Measurements from ENCODE around the gene STX5.
A peak's percentile ranks its signal among the peaks of the same experiment; 100 is the strongest.
"Not testable (repeated sequence)": the region's sequence is repeated elsewhere in the genome, so short reads cannot be mapped to it uniquely, and the experiment has no call there.

STX5 gene

GRCh38 chr11:62830904-62831519 is 839 bp downstream of the STX5 start:
- DNase-seq (ENCODE audit: low spot score) = no peak

DNA sequence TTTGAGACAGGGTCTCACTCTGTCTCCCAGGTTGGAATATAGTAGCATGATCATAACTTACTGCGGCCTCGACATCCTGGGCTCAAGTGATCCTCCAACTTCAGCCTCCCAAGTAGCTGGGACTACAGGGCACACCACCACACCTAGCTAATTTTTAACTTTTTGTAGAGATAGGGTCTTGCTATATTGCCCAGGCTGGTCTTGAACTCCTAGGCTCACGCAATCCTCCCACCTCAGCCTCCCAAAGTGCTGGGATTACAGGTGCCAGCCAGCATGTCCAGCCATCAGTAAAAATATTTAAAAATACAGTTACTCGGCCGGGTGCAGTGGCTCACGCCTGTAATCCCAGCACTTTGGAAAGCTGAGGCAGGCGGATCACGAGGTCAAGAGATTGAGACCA is 3.7 kb downstream of the STX5 start:
- DNase-seq (ENCODE audit: low spot score) = not testable (repeated sequence)

DNA sequence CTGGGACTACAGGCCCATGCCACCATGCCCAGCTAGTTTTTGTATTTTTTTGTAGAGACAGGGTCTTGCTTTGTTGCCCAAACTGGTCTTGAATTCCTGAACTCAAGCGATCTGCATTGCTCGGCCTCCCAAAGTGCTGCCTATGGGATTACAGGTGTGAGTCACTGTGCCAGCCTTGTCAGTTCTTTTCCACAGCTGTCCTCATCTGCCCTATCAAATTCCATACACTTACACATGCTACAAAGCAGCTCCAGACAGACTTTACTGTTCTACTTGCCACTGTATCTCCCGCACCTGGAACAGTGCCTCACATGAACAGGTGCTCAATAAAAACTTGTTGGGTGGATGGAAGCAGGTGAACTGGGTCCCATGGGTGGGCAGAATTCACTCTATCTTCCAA is 8.2 kb downstream of the STX5 start:
- no peak for DNase-seq (ENCODE audit: low spot score)

GRCh38 chr11:62817129-62817528 is 14.7 kb downstream of the STX5 start:
- no peak for DNase-seq (ENCODE audit: low spot score)

DNA sequence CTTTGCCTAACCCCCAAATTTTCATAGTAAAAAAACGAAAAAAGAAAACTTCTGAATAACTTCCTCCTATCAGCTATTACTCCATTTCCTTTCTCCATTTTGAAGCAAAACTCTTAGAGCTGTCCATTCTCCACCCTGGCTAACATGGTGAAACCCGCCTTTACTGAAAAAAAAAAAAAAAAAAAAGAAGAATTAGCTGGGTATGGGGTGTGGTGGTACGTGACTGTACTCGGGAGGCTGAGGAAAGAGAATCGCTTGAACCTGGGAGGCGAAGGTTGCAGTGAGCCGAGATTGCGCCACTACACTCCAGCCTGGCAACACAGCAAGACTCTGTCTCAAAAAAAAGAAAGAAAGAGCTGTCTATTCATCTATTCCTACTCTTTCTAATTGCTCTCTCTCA is 15.3 kb downstream of the STX5 start:
- no peak for DNase-seq (ENCODE audit: low spot score)

DNA sequence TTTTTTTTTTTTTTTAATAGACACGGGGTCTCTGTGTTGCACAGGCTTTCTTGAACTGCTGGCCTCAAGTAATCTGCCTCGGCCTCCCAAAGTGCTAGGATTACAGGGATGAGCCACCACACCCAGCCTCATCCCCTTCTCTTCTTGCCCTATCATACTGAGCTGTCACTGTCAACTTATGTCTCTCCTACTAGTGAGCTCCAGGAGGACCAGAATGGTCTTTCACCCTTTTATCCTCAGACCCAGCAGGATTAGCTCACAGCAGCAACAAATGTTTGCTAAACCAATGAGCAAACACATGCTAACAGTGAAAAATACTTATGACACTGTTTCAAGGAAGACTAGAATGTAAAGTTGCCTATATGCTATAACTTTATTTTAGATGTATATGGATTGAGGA is 20.2 kb downstream of the STX5 start:
- no peak for DNase-seq (ENCODE audit: low spot score)

GRCh38 chr11:62810748-62811147 is 21.1 kb downstream of the STX5 start:
- DNase-seq (ENCODE audit: low spot score) = no peak

DNA sequence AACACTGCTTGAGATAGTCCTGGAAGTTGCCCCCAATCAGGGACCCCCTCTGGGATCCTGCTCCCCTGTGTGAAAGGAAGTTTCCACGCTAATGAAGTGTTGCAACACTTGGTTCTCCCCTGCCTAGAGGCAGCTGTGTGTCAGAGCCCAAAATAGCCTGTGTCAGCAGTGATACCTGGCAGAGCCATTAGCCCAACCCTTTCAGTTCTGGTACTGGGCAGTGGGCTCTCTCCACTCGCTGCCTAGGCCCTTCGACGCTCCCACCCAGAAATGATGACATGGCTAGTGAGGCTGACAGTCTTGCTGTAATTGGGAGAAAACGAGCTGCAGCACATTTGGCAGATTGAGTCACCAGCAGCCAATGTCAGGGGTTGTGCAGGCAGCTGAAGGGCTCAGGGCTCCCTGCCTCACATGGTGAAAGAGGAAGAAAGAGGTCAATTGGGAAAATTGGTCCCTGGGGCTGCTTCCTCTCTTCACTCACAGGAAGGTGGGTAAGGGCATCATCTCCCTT is 25.2 kb downstream of the STX5 start:
- DNase-seq (ENCODE audit: low spot score) = no peak

DNA sequence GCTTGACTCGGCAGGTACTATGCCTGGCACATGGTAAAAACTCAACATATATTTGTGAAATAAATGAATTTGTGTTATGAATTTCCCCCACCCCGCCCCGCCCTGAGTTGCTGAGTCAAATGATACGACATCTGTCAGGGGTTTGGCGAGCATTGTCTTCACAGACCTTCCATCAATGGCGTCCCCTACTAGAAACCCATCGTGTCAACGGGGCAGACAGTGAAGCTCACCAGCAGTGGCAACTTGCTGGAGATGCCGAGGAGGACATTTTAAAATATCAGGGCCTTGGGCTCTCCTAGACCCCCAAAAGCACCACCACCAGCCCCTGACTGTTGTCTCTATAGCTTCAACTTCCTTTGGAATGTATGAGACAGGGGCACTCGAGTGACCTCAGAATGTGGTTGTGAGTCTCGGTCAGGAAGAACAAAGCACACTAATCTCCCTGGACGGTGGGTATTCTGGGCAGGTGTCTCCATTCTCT is 25.9 kb downstream of the STX5 start:
- DNase-seq (ENCODE audit: low spot score) = no peak

DNA sequence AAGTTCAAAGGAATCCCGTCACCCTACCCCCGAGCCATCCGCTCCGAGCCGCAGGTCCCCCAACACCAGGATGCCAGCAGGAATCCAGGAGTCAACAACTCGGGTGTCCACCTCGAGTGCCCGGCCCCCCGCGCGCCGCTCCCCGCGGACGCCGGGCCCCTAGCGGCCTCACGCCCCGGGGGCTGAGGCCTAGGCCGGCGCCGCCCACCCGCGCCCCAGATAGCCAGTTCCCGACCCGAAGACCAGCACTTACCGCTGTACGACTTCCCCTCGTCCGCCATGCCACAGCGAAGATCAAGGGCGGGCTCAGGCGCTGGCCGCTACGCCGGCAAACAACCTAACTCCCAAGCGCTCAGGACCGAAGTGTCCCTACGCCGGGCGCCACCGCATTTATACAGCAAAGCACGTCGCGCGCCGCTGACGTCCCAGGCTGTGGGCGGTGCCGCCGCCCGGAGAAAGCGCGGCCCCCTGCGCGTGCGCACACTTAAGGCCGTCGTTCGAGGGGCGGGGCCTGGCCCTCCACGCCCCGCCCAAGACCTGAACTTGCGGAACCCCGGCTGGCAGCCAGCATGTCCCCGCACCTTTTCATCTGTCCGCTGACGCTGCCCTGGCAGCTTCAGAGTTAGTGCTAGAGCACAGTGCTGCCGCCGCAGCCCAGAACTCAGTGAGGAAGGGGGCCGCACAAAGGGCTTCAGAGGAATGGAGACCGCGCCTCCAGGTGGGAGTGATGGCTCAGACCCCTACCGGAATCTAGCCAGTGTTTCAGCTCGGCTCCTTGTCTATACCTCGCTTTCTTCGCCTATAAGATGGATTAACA is 26.6 kb downstream of the STX5 start, which contains the start of gene NXF1:
Gene NXF1 (minus strand): TSS at position 365 of the 817 bp plus-strand sequence. CDS start 84 bp downstream, at position 281.
- peak; percentile 97 for DNase-seq (ENCODE audit: low spot score)

DNA sequence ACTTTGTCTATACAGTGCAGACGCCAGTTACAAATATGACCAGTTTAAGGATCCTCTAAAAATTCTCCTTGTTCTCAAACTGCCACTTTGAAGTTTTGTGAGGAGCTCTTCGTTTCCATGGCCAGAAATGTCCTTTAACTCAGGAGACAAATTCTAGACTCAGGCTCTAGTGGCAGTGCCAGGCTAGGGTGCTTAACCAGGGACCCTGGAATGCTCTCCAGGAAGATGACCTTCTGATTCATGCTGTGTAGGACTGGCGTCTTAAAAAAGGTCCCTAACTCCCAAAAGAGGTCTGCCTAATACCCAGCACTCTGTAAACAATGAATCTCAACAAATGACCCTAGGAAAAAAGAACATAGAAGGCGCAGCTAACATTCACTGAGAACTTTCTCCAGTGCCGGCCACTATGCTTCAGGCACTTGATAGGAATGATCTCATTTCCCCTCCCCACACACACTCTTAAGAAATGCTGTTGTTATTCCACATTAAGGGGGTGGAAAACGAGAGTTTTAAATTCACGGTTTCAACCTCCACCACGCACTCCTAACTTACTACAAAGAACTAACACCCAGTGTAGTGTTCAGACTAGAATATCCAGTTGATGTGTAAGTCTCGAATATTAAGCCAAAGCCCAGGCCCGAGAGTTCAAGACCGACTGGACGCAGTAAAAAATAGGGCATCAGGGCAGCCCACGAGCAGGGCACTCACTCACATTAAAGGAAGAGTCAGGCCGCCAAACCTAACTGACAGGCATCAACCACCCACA is 27.4 kb downstream of the STX5 start:
- no peak for DNase-seq (ENCODE audit: low spot score)

DNA sequence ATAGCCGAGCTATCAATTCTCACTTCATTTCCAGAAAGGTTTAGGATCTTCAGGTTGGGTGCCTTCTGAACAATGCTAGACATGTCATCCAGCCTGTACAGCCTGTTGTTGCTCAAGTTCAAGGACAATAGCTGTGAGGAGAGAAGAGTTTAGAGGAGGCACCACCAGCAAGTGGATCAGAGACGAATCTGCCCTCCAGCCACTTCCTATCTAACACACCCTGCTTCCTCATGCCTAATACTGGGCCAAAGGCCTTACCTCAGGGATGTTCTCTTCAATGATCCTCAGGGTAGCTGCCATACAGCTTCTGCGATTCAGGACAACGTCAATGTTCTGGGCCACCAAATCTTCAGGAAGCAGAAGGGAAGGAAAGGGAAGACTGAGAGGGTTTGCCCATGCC is 30.8 kb downstream of the STX5 start:
- no peak for DNase-seq (ENCODE audit: low spot score)

DNA sequence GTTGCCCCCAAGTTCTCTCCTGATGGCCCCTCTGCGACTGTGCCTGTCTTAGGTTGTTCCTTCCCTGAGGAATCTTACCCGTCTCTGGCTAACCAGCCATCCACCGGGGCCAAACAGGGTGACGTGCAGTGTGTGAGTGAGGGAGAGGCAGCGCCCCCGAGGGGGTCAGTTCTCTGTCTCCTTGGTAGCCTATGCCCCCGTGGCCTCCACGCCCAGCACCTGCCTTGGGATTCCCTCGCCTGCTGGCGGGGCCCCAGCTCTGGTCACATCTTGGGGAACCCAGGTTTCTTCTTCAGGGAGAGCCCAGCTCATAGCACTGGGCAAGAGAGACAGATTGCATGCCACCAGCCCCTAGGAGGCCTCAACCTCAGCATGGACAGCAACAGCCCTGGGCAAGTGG is 32.4 kb downstream of the STX5 start:
- no peak for DNase-seq (ENCODE audit: low spot score)

DNA sequence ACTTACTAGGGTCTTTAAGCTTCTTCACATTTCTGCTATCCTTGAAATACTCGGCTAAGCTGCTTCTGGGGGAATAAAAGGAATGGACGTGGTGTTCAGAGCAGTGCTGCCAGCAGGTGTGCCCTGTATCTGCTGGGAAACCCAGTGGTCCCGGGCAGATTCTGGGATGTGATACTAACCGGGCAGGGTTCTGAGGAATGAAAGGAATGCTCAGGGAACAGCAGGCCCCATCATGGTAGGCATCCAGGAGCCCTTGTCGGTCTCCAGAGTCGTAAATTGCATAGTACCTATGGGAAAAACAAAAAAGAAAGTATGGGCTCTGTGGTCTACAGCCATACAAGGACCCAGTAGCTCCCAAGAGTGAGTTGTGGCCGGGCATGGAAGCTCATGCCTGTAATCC is 35.6 kb downstream of the STX5 start:
- DNase-seq (ENCODE audit: low spot score) = no peak

GRCh38 chr11:62794201-62794775 is 37.6 kb downstream of the STX5 start:
- no peak for DNase-seq (ENCODE audit: low spot score)

GRCh38 chr11:62792202-62792575 is 39.7 kb downstream of the STX5 start:
- peak; percentile 67 for DNase-seq (ENCODE audit: low spot score)

DNA sequence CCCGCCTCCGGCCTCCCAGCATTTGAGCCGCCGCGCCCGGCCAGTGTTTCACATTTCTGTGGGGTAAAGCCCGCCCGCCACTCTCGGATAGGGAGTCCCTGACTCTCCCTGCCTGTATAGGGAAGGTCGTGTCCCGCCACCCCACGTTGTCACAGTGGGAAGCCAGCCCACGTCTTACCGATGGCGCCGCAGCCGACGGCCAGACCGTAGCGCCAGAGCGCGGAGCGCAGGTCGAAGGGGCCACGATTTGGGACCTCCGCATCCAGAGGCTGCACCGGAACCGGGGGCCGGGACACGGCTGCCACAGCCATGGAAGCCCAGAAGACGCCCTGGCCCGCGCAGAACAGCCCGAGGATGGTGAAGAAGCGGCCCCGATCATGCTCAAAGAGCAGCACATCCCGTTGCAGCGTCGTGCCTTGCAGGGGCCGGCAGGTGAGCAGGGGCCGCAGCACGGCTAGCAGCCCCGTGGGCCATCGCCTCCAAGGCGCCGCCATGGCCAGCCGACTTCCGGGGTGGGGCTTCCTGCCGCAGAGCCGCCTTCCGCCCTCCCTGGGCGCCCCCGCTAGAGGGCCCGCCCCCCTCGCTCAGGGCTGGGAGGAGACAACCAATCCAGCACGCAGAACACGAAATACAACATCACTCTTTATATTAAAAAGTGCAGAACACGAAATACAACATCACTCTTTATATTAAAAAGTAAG is 40.2 kb downstream of the STX5 start, which contains the start of gene TMEM223:
Gene TMEM223 (minus strand): TSS at position 506 of the 701 bp plus-strand sequence. CDS start 12 bp downstream, at position 494.
- peak; percentile 92 for DNase-seq (ENCODE audit: low spot score)

DNA sequence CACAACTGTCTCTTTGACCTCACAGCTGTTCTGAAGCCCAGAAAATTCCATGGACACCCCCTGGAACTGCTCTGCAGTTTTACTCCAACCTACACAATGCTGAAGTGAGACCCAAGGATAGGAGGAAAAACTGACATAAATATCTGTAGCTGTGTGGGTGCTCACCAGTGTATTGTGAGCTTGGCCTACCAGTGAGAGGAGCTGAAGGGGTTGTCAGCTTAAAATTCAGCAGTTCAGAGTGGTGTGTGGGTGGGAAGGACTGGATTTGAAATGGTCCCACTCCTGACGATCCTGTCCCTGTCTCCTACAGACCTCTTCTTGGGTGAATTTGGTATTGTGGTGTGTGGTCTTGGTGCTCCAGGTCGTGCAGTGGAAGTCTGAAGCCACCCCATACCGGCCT is 42.3 kb downstream of the STX5 start:
- no peak for DNase-seq (ENCODE audit: low spot score)

- no peak for DNase-seq (ENCODE audit: low spot score)
These were observed 42.9 kb downstream of the STX5 start for GRCh38 chr11:62788991-62789390.

- peak; percentile 97 for DNase-seq (ENCODE audit: low spot score)
These were observed 44.7 kb downstream of the STX5 start, which contains the start of gene TMEM179B for GRCh38 chr11:62787005-62787759. TMEM179B (plus strand) TSS chr11:62787402; CDS start chr11:62787432, 30 bp downstream.

All from left forelimb (tissue), 1 donor.